Measurements from ENCODE around the gene CENPO.

- no peak for TF ChIP-seq EZH2 (IDR thresholded peaks at IDR 0.05)
- no peak for TF ChIP-seq CTCF (IDR thresholded peaks at IDR 0.05 in 2 of 3, conservative IDR thresholded peaks at IDR 0.05 in 1 of 3; ENCODE audit: borderline replicate concordance in 1 of 3, insufficient read depth in 1 of 3, low read depth in 2 of 3, low read length in 2 of 3)
- no peak for TF ChIP-seq POLR2A (IDR thresholded peaks at IDR 0.05; ENCODE audit: borderline replicate concordance, extremely low read depth, insufficient read depth, insufficient read length)
- no peak for TF ChIP-seq POLR2AphosphoS5 (IDR thresholded peaks at IDR 0.05; ENCODE audit: low read depth, low read length)
These were observed 14.1 kb upstream of the CENPO start for GRCh38 chr2:24779116-24779515.
